Tibial nerve (tissue), 4 donors: ENCODE results near the gene PGBD5. TPM values are rescaled to one million over a fixed set of nuclear protein-coding genes. Genes with fewer than 3 reads are reported as not detected.

ENCODE experiments used
- DNase-seq, 2 donors: peaks; one replicate each; pipeline ENCODE4 v3.0.0-alpha.2; 2019; ENCODE audit warnings: low spot score in 2 of 2
- H3K27ac ChIP-seq, 4 donors: fragments of 200-600 bp; sonication (generic) in 3 of 4; one replicate each; pipeline ENCODE4 v1.5.1; 2017 to 2019; ENCODE audit warnings: mild to moderate bottlenecking in 1 of 4
- H3K27me3 ChIP-seq, 2 donors: fragments of 200-600 bp; sonication (generic) in 1 of 2; one replicate each; pipeline versions ENCODE4 v1.5.1 to v1.6.0; 2017 to 2019
- H3K36me3 ChIP-seq, 3 donors: fragments of 200-600 bp; sonication (generic); one replicate each; pipeline ENCODE4 v1.5.1; 2018 to 2019
- H3K4me1 ChIP-seq, 4 donors: fragments of 200-600 bp; sonication (generic) in 3 of 4; one replicate each; pipeline ENCODE4 v1.5.1; 2017 to 2019
- H3K4me3 ChIP-seq, 4 donors: fragments of 200-600 bp; sonication (generic) in 3 of 4; one replicate each; pipeline ENCODE4 v1.5.1; 2017 to 2019; ENCODE audit warnings: mild to moderate bottlenecking in 1 of 4, moderate library complexity in 1 of 4
- H3K9me3 ChIP-seq, 4 donors: fragments of 200-600 bp; sonication (generic) in 3 of 4; one replicate each; pipeline ENCODE4 v1.5.1; 2017 to 2019
- EP300 ChIP-seq, 2 donors: sonication (generic); formaldehyde crosslinking; IDR thresholded peaks; one replicate each; pipeline ENCODE4 v1.6.1; 2017; ENCODE audit warnings: antibody characterized with exemption in 2 of 2, mild to moderate bottlenecking in 1 of 2
- POLR2A ChIP-seq, 2 donors: fragments of 450-650 bp; IDR thresholded peaks; one replicate each; pipeline ENCODE4 v1.6.1; 2017; ENCODE audit warnings: antibody characterized with exemption in 2 of 2, mild to moderate bottlenecking in 2 of 2, moderate library complexity in 2 of 2
- WGBS, 2 donors: methylation state at CpG; one replicate each; pipeline ENCODE4 v1.1.5; 2018; 5-methylcytosine and 5-hydroxymethylcytosine counted together
- total RNA-seq, 4 donors: library from RNA; depleted of rRNA; stranded (reverse); fragments of >200 nt; gene quantifications; one replicate each; pipeline ENCODE4 v1.1.0, GENCODE V29; 2016
- TF ChIP-seq, protein P1 (sequence below), 5 experiments: fragments of 200-600 bp in 3 of 5; fragments of 450-650 bp in 2 of 5; sonication (generic) in 3 of 5; IDR thresholded peaks; one replicate each; pipeline ENCODE4 v1.5.1; 2016 to 2019; ENCODE audit warnings: antibody characterized with exemption in 5 of 5, mild to moderate bottlenecking in 3 of 5, moderate library complexity in 2 of 5

PGBD5 gene
- total RNA-seq, 4 donors from 2014 or later, result 1.4 to 5.1 (median 2.2) TPM

- no peak for DNase-seq
- Histone ChIP-seq H3K27me3 (peaks cover 0 to 23% of the 10 kb centered on the region in 2 donors), H3K4me1 (peaks cover 0 to 7% (median 0%) of the 10 kb centered on the region in 4 donors), H3K36me3 (no peaks in the 10 kb centered on the region), H3K27ac (no peak overlapping the region), H3K9me3 (no peaks in the 10 kb centered on the region), H3K4me3 (no peak overlapping the region)
- TF ChIP-seq EP300 (IDR thresholded peaks at IDR 0.05) (no peak), POLR2A (IDR thresholded peaks at IDR 0.05) (no peak)
- TF ChIP-seq, protein P1, sequence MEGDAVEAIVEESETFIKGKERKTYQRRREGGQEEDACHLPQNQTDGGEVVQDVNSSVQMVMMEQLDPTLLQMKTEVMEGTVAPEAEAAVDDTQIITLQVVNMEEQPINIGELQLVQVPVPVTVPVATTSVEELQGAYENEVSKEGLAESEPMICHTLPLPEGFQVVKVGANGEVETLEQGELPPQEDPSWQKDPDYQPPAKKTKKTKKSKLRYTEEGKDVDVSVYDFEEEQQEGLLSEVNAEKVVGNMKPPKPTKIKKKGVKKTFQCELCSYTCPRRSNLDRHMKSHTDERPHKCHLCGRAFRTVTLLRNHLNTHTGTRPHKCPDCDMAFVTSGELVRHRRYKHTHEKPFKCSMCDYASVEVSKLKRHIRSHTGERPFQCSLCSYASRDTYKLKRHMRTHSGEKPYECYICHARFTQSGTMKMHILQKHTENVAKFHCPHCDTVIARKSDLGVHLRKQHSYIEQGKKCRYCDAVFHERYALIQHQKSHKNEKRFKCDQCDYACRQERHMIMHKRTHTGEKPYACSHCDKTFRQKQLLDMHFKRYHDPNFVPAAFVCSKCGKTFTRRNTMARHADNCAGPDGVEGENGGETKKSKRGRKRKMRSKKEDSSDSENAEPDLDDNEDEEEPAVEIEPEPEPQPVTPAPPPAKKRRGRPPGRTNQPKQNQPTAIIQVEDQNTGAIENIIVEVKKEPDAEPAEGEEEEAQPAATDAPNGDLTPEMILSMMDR (IDR thresholded peaks at IDR 0.05), result no peak
- WGBS, 2 donors, result 49 to 75% methylated on average over 1 of the region's 1 CpG
Measured at GRCh38 chr1:230430499-230430898, 4.4 kb upstream of the PGBD5 start.

- Histone ChIP-seq H3K4me1 (peaks cover 0 to 15% (median 3%) of the 10 kb centered on the region in 4 donors), H3K27ac (no peak overlapping the region), H3K27me3 (peaks cover 0 to 35% of the 10 kb centered on the region in 2 donors), H3K9me3 (no peaks in the 10 kb centered on the region), H3K36me3 (no peaks in the 10 kb centered on the region), H3K4me3 (no peak overlapping the region)
- 88 to 90% methylated on average over 2 of the region's 2 CpGs for WGBS, 2 donors
- TF ChIP-seq POLR2A (IDR thresholded peaks at IDR 0.05), result no peak
- no peak for TF ChIP-seq EP300 (IDR thresholded peaks at IDR 0.05)
- TF ChIP-seq, protein P1 (IDR thresholded peaks at IDR 0.05), result no peak
- no peak for DNase-seq
Measured at GRCh38 chr1:230429067-230429735, 3.1 kb upstream of the PGBD5 start.

DNA sequence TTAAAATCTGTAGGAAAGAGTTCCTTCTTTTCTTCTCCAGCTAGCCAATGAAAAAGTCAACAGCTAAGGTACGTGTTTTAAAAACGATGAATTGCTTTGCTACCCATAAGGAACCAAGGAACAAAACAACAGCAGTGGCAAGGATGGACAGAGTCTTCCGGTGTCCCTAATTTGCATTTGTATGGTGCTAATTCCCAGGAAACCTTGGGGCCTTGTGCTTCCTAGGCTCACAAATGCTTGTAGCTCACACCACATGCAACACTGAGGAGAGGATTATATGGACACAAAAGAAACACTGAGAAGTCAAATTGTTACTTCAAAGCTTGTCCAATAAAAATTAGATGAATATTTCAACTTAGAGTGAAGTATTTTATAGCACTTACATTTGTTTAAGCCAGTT is 1.8 kb upstream of the PGBD5 start:
- no peak for TF ChIP-seq POLR2A (IDR thresholded peaks at IDR 0.05)
- TF ChIP-seq EP300 (IDR thresholded peaks at IDR 0.05), result no peak
- TF ChIP-seq, protein P1 (IDR thresholded peaks at IDR 0.05), result no peak
- WGBS, 2 donors, result 2 to 8% methylated on average over 3 of the region's 3 CpGs

GRCh38 chr1:230427094-230427876 is 1.2 kb upstream of the PGBD5 start:
- Histone ChIP-seq H3K9me3 (no peaks in the 10 kb centered on the region), H3K27ac (no peak overlapping the region), H3K4me3 (no peak overlapping the region), H3K36me3 (no peaks in the 10 kb centered on the region), H3K27me3 (peaks cover 0 to 54% of the 10 kb centered on the region in 2 donors), H3K4me1 (peaks cover 0 to 19% (median 3%) of the 10 kb centered on the region in 4 donors)
- TF ChIP-seq, protein P1 (IDR thresholded peaks at IDR 0.05), result no peak
- TF ChIP-seq EP300 (IDR thresholded peaks at IDR 0.05), result no peak
- TF ChIP-seq POLR2A (IDR thresholded peaks at IDR 0.05), result no peak
- DNase-seq, result no peak
- 37 to 46% methylated on average over 11 of the region's 11 CpGs for WGBS, 2 donors

More for the DNA sequence above, 1.8 kb upstream of the PGBD5 start:
- peaks cover 0 to 47% of the 10 kb centered on the region in 2 donors for H3K27me3 ChIP-seq
- no peaks in the 10 kb centered on the region for H3K9me3 ChIP-seq
- no peak for DNase-seq
- H3K36me3 ChIP-seq, result no peaks in the 10 kb centered on the region
- H3K4me1 ChIP-seq, result peaks cover 0 to 15% (median 3%) of the 10 kb centered on the region in 4 donors
- H3K27ac ChIP-seq, result no peak overlapping the region
- no peak overlapping the region for H3K4me3 ChIP-seq
